H1 (cell line): ENCODE data around the gene ABCA2. TPM values are rescaled to one million over a fixed set of nuclear protein-coding genes. Genes with fewer than 3 reads are reported as not detected.

Experiments used
- CTCF ChIA-PET: fragments of 300-600 bp; sonication (Branson Sonifier 250); formaldehyde crosslinking; loops from one replicate; lab custom pipeline; 2021; ENCODE audit not compliant: partially characterized antibody; lab: Charles Lee
- POLR2A ChIA-PET: fragments of 300-600 bp; sonication (Branson Sonifier 250); formaldehyde crosslinking; loops from one replicate; lab custom pipeline; 2021; ENCODE audit warnings: inconsistent platforms; ENCODE audit not compliant: partially characterized antibody; lab: Charles Lee
- DNase-seq, 2 experiments: peaks; one replicate each; pipeline versions ENCODE4 v3.0.0 to v3.0.0-alpha.2; 2010 to 2022; ENCODE audit warnings: low spot score in 2 of 2, low read depth in 1 of 2, mixed read lengths in 1 of 2
- FAIRE-seq: peaks from 2 replicates; lab custom pipeline; 2011; peaks lifted over from hg19 to GRCh38; lab: Jason Lieb, UNC
- H2AFZ ChIP-seq: 2 replicates; pipeline ENCODE4 v1.8.1; 2012; ENCODE audit warnings: low read length, inconsistent platforms
- H2AK5ac ChIP-seq: 2 replicates; pipeline ENCODE4 v1.6.1; 2013; ENCODE audit warnings: low read depth, low read length
- H2BK120ac ChIP-seq: replicated peaks from 2 replicates; pipeline ENCODE3; 2013; ENCODE audit warnings: low read depth, low read length, inconsistent platforms
- H2BK12ac ChIP-seq: 2 replicates; pipeline ENCODE4 v1.6.1; 2013; ENCODE audit warnings: low read depth, low read length
- H2BK15ac ChIP-seq: 2 replicates; pipeline ENCODE4 v1.6.1; 2013; ENCODE audit warnings: low read length
- H2BK20ac ChIP-seq: 2 replicates; pipeline ENCODE4 v1.6.1; 2013; ENCODE audit warnings: low read length
- H2BK5ac ChIP-seq: 2 replicates; pipeline ENCODE4 v1.6.1; 2013; ENCODE audit warnings: low read depth, low read length
- H3K14ac ChIP-seq: 2 replicates; pipeline ENCODE4 v1.6.1; 2013; ENCODE audit warnings: inconsistent platforms; ENCODE audit not compliant: insufficient read length
- H3K18ac ChIP-seq: 2 replicates; pipeline ENCODE4 v1.6.1; 2013; ENCODE audit warnings: low read length; ENCODE audit errors: extremely low read depth
- H3K23ac ChIP-seq: 2 replicates; pipeline ENCODE4 v1.6.1; 2013; ENCODE audit warnings: inconsistent platforms; ENCODE audit not compliant: insufficient read length
- H3K23me2 ChIP-seq: 2 replicates; pipeline ENCODE4 v1.6.1; 2013; ENCODE audit warnings: low read depth, low read length
- H3K27ac ChIP-seq: 2 replicates; pipeline ENCODE4 v1.6.1; 2011; ENCODE audit warnings: low read depth, low read length, inconsistent platforms
- H3K27me3 ChIP-seq, 4 experiments: replicated peaks in 1 of 4; 1 replicate in 1 of 4; 2 replicates in 3 of 4; pipeline versions ENCODE4 v1.6.1 to v1.8.1; 2011 to 2013; ENCODE audit warnings: low read length in 3 of 4, mild to moderate bottlenecking in 3 of 4, inconsistent platforms in 2 of 4, mixed read lengths in 2 of 4, moderate library complexity in 1 of 4; ENCODE audit not compliant: control insufficient read depth in 3 of 4, insufficient read depth in 3 of 4; ENCODE audit errors: extremely low read depth in 1 of 4
- H3K36me3 ChIP-seq, 4 experiments: 2 replicates each; pipeline versions ENCODE4 v1.6.1 to v1.8.1; 2011 to 2013; ENCODE audit warnings: mild to moderate bottlenecking in 4 of 4, low read length in 3 of 4, moderate library complexity in 2 of 4, control low read depth in 1 of 4, inconsistent platforms in 1 of 4; ENCODE audit not compliant: insufficient read depth in 4 of 4, control insufficient read depth in 2 of 4
- H3K4ac ChIP-seq: replicated peaks from 2 replicates; pipeline ENCODE3; 2013; ENCODE audit warnings: low read length, low read depth, mixed read lengths, inconsistent platforms; ENCODE audit not compliant: insufficient read length
- H3K4me1 ChIP-seq, 4 experiments: replicated peaks in 1 of 4; 1 replicate in 1 of 4; 2 replicates in 3 of 4; pipeline versions ENCODE4 v1.6.1 to v1.8.1; 2011 to 2013; ENCODE audit warnings: low read length in 3 of 4, inconsistent platforms in 2 of 4, mixed read lengths in 1 of 4; ENCODE audit not compliant: insufficient read depth in 4 of 4, control insufficient read depth in 3 of 4
- H3K4me2 ChIP-seq, 2 experiments: 2 replicates each; pipeline versions ENCODE4 v1.6.1 to v1.8.1; 2011 to 2013; ENCODE audit warnings: low read depth in 2 of 2, low read length in 2 of 2, control low read depth in 1 of 2, inconsistent platforms in 1 of 2, mild to moderate bottlenecking in 1 of 2; ENCODE audit not compliant: insufficient read depth in 1 of 2
- H3K4me3 ChIP-seq, 4 experiments: fragments of 200-600, 300-600 bp in 1 of 4; sonication (generic), shearing (Covaris generic), sonication (Bioruptor Twin) in 1 of 4; 2 replicates each; pipeline versions ENCODE4 v1.5.1 to v1.8.1; 2011 to 2016; ENCODE audit warnings: low read length in 4 of 4, low read depth in 3 of 4, control low read depth in 2 of 4, inconsistent platforms in 2 of 4, mild to moderate bottlenecking in 2 of 4, mixed read lengths in 1 of 4, moderate library complexity in 1 of 4; ENCODE audit not compliant: insufficient read depth in 2 of 4; ENCODE audit errors: extremely low read depth in 1 of 4
- H3K56ac ChIP-seq: replicated peaks from 2 replicates; pipeline ENCODE3; 2013; ENCODE audit warnings: low read depth, mild to moderate bottlenecking, mixed read lengths, low read length, inconsistent platforms; ENCODE audit not compliant: insufficient read length
- H3K79me1 ChIP-seq: 2 replicates; pipeline ENCODE4 v1.6.1; 2013; ENCODE audit warnings: low read depth, low read length, control low read depth
- H3K79me2 ChIP-seq, 2 experiments: 2 replicates each; pipeline versions ENCODE4 v1.6.1 to v1.8.1; 2012 to 2013; ENCODE audit warnings: low read length in 2 of 2, mild to moderate bottlenecking in 2 of 2, inconsistent platforms in 1 of 2; ENCODE audit not compliant: insufficient read depth in 2 of 2, control insufficient read depth in 1 of 2
- H3K9ac ChIP-seq, 4 experiments: replicated peaks in 1 of 4; 1 replicate in 1 of 4; 2 replicates in 3 of 4; pipeline versions ENCODE4 v1.6.1 to v1.8.1; 2011 to 2013; ENCODE audit warnings: low read depth in 3 of 4, low read length in 3 of 4, control low read depth in 2 of 4, mild to moderate bottlenecking in 2 of 4, moderate library complexity in 2 of 4, inconsistent platforms in 1 of 4; ENCODE audit errors: extremely low read depth in 1 of 4
- H3K9me3 ChIP-seq, 2 experiments: 2 replicates each; pipeline versions ENCODE4 v1.6.1 to v1.8.1; 2012 to 2013; ENCODE audit warnings: mild to moderate bottlenecking in 2 of 2, moderate library complexity in 2 of 2, control low read depth in 1 of 2, inconsistent platforms in 1 of 2, low read depth in 1 of 2, low read length in 1 of 2, mixed read lengths in 1 of 2; ENCODE audit not compliant: insufficient read depth in 2 of 2
- H4K20me1 ChIP-seq, 2 experiments: replicated peaks in 1 of 2; 2 replicates each; pipeline versions ENCODE3 to v1.8.1; 2011 to 2013; ENCODE audit warnings: inconsistent platforms in 2 of 2, low read length in 2 of 2, mild to moderate bottlenecking in 1 of 2; ENCODE audit not compliant: insufficient read depth in 2 of 2, control insufficient read depth in 1 of 2
- H4K5ac ChIP-seq: 2 replicates; pipeline ENCODE4 v1.6.1; 2013; ENCODE audit warnings: low read length, low read depth, mixed read lengths, inconsistent platforms; ENCODE audit not compliant: insufficient read length
- H4K8ac ChIP-seq: 2 replicates; pipeline ENCODE4 v1.8.0; 2013; ENCODE audit warnings: mild to moderate bottlenecking, moderate library complexity, low read length, inconsistent platforms; ENCODE audit not compliant: insufficient read depth; ENCODE audit errors: extremely low read depth
- H4K91ac ChIP-seq: replicated peaks from 2 replicates; pipeline ENCODE3; 2013; ENCODE audit warnings: low read length, mixed read lengths, inconsistent platforms; ENCODE audit not compliant: insufficient read length
- GABPA ChIP-seq: IDR thresholded peaks from 2 replicates; pipeline ENCODE4 v1.6.1; 2011; ENCODE audit warnings: mild to moderate bottlenecking, low read length, moderate library complexity, borderline replicate concordance; ENCODE audit not compliant: insufficient read depth
- TAF7 ChIP-seq: optimal IDR thresholded peaks from 2 replicates; pipeline ENCODE3; 2011; ENCODE audit warnings: low read depth, mild to moderate bottlenecking, inconsistent platforms, low read length, moderate library complexity, borderline replicate concordance
- YY1 ChIP-seq: IDR thresholded peaks from 2 replicates; pipeline ENCODE4 v1.6.1; 2011; ENCODE audit warnings: low read depth, mild to moderate bottlenecking, low read length
- WGBS, 2 experiments: shearing (Covaris generic) in 1 of 2; methylation state at CpG; one replicate each; pipeline versions ENCODE4 v1.1.6 to v1.1.7; 2013 to 2015; ENCODE audit warnings: low lambda C conversion rate in 2 of 2, mixed read lengths in 2 of 2, inconsistent platforms in 1 of 2, low coverage in 1 of 2, missing lambda C conversion rate in 1 of 2; ENCODE audit not compliant: insufficient replicate concordance in 2 of 2, insufficient coverage in 1 of 2, insufficient read length in 1 of 2; ENCODE audit errors: extremely low coverage in 1 of 2, missing lambda C conversion rate in 1 of 2; 5-methylcytosine and 5-hydroxymethylcytosine counted together
- polyA plus RNA-seq, 7 experiments: library from polyadenylated mRNA; depleted of rRNA in 3 of 7; stranded (reverse) in 5 of 7; unstranded in 2 of 7; fragments of >200 nt in 5 of 7; fragments of 200-250 nt in 2 of 7; gene quantifications; 1 replicate in 5 of 7; 2 replicates in 1 of 7; 4 replicates in 1 of 7; pipeline versions ENCODE4 v1.2.1 to v1.2.3, GENCODE V29; 2011 to 2013; ENCODE audit warnings: missing spikeins in 2 of 7, mixed read lengths in 2 of 7
- total RNA-seq: library from RNA; stranded (reverse); fragmentation: NEBNext Ultra II Directional; extraction: Animal tissue kit (Norgen Biotek cat#: 25700); gene quantifications from 2 replicates; pipeline ENCODE4 v1.2.1, GENCODE V29; 2021
- TF ChIP-seq, protein P1 (sequence below): IDR thresholded peaks from 2 replicates; pipeline ENCODE4 v1.6.1; 2012; ENCODE audit warnings: inconsistent platforms
- TF ChIP-seq, protein P2 (sequence below): IDR thresholded peaks from 2 replicates; pipeline ENCODE4 v1.6.1; 2012; ENCODE audit warnings: low read length, inconsistent platforms
- TF ChIP-seq, protein P3 (sequence below): IDR thresholded peaks from 2 replicates; pipeline ENCODE4 v1.6.1; 2012; ENCODE audit warnings: inconsistent platforms

ABCA2 gene
- total and polyA plus RNA-seq, 2 of the 8 experiments (the other 6 are each of a cell fraction or from before 2014, with no cell fraction given): 12.5 to 14.3 TPM

DNA sequence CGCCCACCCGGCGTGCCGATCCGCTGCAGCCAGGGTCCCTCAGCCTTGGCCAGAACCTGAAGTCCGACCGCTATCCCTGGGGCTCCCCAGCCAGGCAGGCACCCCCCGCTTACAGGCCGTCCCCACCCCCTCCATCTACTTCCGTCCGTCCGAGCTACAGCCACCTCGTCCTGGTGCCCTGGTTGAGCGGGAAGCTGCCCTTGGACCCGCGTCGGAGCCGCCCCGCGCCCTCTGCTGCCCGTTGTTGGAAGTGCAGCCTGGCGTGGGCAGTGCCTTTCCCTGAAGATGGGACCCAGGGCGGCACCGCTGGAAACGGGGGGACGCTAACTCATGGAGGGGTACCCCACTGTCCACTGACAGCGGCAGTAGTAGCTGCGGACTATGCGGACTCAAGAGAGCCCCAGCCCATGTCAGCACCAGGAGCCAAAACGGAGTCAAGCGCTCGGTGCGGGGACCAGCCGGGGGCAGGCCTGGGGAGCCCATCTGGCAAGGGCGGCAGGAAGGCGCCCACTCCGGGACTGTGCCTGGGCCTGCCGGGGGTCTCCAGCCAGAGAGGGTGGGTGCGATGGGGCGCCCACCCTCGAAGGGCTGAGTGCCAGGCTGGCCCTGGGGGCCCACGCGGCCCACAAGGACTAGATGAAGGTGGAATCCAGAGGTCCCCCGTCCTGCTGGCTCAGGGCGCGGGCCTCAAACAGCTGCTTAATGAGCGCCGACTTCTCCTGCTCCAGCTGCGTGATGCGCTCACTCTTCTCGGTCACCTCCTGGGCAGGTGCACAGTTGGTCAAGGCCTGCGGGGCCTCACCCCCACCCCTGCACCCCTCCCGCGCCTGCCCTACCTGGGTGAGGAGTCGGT lies 36.2 kb upstream of the ABCA2 start:
- peak overlapping the region; percentile 60; the same call in 1 of the 2 replicates for H3K18ac ChIP-seq
- H3K4ac ChIP-seq: no peak overlapping the region
- H3K79me1 ChIP-seq: peaks cover 2% of the 10 kb centered on the region; the same call in 1 of the 2 replicates
- H2BK15ac ChIP-seq: no peak overlapping the region
- ChIA-PET CTCF (interaction anchor here (0.6 to 13.5 kb wide), 41 partner anchors 6 to 767 kb away, joined by 3 to 291 read pairs (median 4); partner anchors contain the start of genes ABCA2, ENTPD2, FUT7 and GRIN1), POLR2A (interaction anchor here (0.7 to 1.5 kb wide), 6 partner anchors 10 to 155 kb away, joined by 3 to 7 read pairs (median 4); no protein-coding TSS in a partner anchor)
- H3K14ac ChIP-seq: no peak overlapping the region
- H3K27me3 ChIP-seq: peaks cover 0 to 8% (median 2%) of the 10 kb centered on the region in 4 experiments; a peak in 5 of 7 replicates
- H2AK5ac ChIP-seq: no peak overlapping the region
- no peak overlapping the region for H3K27ac ChIP-seq
- H2BK120ac ChIP-seq: no peak overlapping the region
- H2BK12ac ChIP-seq: no peak overlapping the region
- H2BK20ac ChIP-seq: no peak overlapping the region
- WGBS, 2 experiments: 58% methylated on average over 50 of the region's 55 CpGs; no CpG with 5 or more reads in 1 of the 2 experiments
- FAIRE-seq (no peak), DNase-seq (peak in 1 of 2 experiments; percentile 95)
- H3K9ac ChIP-seq: no peak overlapping the region; a peak in 1 of 7 replicates
- H4K5ac ChIP-seq: no peak overlapping the region
- H3K56ac ChIP-seq: no peak overlapping the region
- no peak overlapping the region for H3K4me3 ChIP-seq
- no peak overlapping the region for H4K91ac ChIP-seq
- 0 out of 2 replicates have a peak, but pooled peaks cover under 1% of the 10 kb centered on the region for H3K23me2 ChIP-seq
- no peak overlapping the region for H2BK5ac ChIP-seq
- H3K4me2 ChIP-seq: no peak overlapping the region
- H3K9me3 ChIP-seq: no peaks in the 10 kb centered on the region
- peaks cover 0 to 13% (median 7%) of the 10 kb centered on the region in 4 experiments; a peak in 5 of 7 replicates for H3K4me1 ChIP-seq
- no peak overlapping the region for H2AFZ ChIP-seq
- H3K23ac ChIP-seq: no peak overlapping the region
- no peaks in the 10 kb centered on the region for H3K79me2 ChIP-seq
- H4K8ac ChIP-seq: no peak overlapping the region
- H4K20me1 ChIP-seq: peaks cover 21% of the 10 kb centered on the region in 2 experiments
- H3K36me3 ChIP-seq: no peaks in the 10 kb centered on the region
- TF ChIP-seq, protein P1, sequence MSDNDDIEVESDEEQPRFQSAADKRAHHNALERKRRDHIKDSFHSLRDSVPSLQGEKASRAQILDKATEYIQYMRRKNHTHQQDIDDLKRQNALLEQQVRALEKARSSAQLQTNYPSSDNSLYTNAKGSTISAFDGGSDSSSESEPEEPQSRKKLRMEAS: peak; percentile 65; the same call in 1 of the 2 replicates
- TF ChIP-seq YY1: peak; percentile 27; the same call in 1 of the 2 replicates
- TF ChIP-seq TAF7: no peak
- TF ChIP-seq GABPA: peak; percentile 72; the same call in 1 of the 2 replicates
- TF ChIP-seq, protein P2, sequence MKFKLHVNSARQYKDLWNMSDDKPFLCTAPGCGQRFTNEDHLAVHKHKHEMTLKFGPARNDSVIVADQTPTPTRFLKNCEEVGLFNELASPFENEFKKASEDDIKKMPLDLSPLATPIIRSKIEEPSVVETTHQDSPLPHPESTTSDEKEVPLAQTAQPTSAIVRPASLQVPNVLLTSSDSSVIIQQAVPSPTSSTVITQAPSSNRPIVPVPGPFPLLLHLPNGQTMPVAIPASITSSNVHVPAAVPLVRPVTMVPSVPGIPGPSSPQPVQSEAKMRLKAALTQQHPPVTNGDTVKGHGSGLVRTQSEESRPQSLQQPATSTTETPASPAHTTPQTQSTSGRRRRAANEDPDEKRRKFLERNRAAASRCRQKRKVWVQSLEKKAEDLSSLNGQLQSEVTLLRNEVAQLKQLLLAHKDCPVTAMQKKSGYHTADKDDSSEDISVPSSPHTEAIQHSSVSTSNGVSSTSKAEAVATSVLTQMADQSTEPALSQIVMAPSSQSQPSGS: no peak
- TF ChIP-seq, protein P3, sequence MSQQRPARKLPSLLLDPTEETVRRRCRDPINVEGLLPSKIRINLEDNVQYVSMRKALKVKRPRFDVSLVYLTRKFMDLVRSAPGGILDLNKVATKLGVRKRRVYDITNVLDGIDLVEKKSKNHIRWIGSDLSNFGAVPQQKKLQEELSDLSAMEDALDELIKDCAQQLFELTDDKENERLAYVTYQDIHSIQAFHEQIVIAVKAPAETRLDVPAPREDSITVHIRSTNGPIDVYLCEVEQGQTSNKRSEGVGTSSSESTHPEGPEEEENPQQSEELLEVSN: peak; percentile 80
